GM13977 (cell line): Measurements from ENCODE around the gene BNIP2.

ENCODE experiments used
- DNase-seq: peaks from one replicate; pipeline ENCODE4 v3.0.0; 2012; ENCODE audit warnings: low spot score
- CTCF ChIP-seq: IDR thresholded peaks from 2 replicates; pipeline ENCODE4 v1.5.1; 2012; ENCODE audit warnings: mild to moderate bottlenecking, control low read depth; ENCODE audit not compliant: insufficient read depth; ENCODE audit errors: extremely low read depth, missing control alignments
- in situ Hi-C: fragments of 300-500 bp; cut with MboI; formaldehyde crosslinking; loops from one replicate; pipeline ENCODE4 v1.12.0; 2022; ENCODE audit warnings: low sequenced_read_pairs, low pct_unique_long_range_greater_than_20kb, mixed read lengths, inconsistent platforms; ENCODE audit not compliant: unreplicated experiment

Gene BNIP2

GRCh38 chr15:59678620-59679019 lies 10.5 kb downstream of the BNIP2 start:
- in situ Hi-C loops: no loop called here
- DNase-seq: no peak
- TF ChIP-seq CTCF: no peak

GRCh38 chr15:59678172-59678571 lies 10.9 kb downstream of the BNIP2 start:
- no peak for TF ChIP-seq CTCF
- in situ Hi-C loops: no loop called here
- DNase-seq: no peak

DNA sequence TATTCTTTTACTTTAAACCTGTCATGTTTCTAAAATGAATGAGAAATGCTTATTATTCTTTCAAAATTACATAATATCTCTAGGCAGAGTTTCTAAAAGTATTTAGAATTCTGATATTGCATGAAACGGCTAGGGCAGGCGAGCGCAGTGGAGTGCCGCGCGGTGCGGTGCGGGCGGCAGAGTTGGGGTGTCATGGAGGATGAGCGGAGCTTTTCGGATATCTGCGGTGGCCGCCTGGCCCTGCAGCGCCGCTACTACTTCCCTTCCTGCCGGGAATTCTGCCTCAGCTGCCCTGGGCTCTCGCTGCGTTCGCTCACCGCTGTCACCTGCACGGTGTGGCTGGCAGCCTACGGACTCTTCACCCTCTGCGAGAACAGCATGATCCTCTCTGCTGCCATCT lies 12.6 kb downstream of the BNIP2 start:
- in situ Hi-C loops: no loop called here
- no peak for DNase-seq
- no peak for TF ChIP-seq CTCF

DNA sequence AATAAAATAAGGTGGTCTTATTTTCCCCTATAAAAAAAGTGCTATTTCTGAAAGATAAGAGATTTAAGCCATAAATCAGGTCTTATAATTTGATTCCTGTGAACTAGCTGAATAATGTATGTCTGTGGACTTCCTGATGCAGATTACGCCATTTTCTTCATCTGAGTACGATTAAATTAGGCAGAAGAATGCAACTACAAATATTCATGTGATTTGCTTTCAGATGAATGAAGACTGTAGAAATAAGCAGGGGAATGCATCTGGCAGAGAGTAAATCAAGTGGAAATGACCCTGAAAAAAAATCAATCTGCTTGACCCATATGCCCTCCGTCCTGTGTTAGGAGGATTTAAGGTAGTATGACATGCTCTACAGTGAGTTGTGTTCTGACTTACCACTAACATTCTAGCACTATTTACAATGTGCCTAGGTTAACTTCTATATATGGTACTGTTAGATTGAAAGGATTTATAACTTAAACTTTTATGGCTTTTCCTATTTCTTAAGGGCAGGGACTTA lies 14.7 kb downstream of the BNIP2 start:
- DNase-seq: no peak
- no peak for TF ChIP-seq CTCF
- in situ Hi-C loops: no loop called here

DNA sequence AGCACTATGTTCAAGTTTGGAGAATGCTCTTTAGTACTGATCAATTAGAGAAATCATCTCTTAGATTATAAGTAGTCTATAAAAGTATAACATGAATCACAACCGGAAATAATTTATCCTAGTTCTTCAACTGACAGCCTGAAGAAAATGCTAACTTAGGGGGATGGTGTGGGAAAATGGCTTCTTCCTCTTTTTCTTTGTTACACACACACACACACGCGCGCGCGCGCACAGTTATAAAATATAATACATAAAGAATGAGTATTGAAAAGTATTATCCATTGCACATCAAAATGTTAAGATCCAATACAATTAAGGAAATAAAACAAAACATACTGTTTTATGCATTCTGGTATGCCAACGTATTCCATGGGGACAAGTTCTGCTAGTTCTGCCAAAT lies 20.6 kb downstream of the BNIP2 start:
- DNase-seq: no peak
- no peak for TF ChIP-seq CTCF
- in situ Hi-C loops: no loop called here

DNA sequence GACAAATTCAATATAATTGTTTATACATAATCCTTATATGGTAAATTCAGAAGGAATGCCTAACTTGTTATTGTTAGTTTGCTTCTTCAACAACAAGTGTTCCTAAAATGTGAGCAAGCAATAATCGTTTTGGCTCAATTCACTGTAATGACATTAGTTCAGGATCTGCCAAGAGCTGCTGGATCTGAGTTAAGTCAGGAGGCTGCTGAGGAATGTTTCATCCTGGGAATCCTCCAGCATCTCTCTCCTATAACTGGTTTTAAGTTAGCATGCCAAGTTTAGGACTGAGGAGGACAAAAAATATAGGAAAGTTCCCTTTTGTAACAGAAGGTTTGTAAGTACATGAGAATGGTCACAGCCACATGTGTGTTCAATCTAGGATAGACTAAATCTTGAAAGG lies 26.9 kb downstream of the BNIP2 start:
- in situ Hi-C loops: no loop called here
- DNase-seq: no peak

More for the DNA sequence above, 26.9 kb downstream of the BNIP2 start:
- no peak for TF ChIP-seq CTCF
